ENCODE results near the gene LSM4. TPM values are rescaled to one million over a fixed set of nuclear protein-coding genes. Genes with fewer than 3 reads are reported as not detected.
A peak's percentile ranks its signal among the peaks of the same experiment; 100 is the strongest.

The LSM4 gene
- total RNA-seq, 1 donor from 2014 or later, result 73.0 TPM

DNA sequence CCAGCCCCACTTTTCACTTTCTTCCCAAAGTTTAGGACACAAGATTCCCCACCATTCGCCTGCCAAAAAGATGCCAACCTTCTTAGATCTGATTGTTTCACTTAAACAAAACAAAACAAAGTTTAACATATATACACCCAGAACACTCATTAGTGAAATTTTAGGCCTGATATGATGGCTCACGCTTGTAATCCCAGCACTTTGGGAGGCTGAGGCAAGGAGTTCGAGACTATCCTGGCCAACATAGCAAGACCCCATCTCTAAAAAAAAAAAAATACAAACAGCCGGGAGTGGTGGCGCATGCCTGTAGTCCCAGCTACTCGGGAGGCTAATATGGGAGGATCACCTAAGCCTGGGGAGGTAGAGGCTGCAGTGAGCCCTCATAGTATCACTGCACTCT lies 22.4 kb upstream of the LSM4 start:
- peaks cover 9% of the 10 kb centered on the region for H3K36me3 Mint-ChIP-seq (ENCODE audit: low read depth)
- no peaks in the 10 kb centered on the region for H3K27me3 Mint-ChIP-seq (ENCODE audit: low read depth)
- H3K4me3 Mint-ChIP-seq (ENCODE audit: unreplicated experiment), result no peak overlapping the region
- TF ChIP-seq, protein P1, sequence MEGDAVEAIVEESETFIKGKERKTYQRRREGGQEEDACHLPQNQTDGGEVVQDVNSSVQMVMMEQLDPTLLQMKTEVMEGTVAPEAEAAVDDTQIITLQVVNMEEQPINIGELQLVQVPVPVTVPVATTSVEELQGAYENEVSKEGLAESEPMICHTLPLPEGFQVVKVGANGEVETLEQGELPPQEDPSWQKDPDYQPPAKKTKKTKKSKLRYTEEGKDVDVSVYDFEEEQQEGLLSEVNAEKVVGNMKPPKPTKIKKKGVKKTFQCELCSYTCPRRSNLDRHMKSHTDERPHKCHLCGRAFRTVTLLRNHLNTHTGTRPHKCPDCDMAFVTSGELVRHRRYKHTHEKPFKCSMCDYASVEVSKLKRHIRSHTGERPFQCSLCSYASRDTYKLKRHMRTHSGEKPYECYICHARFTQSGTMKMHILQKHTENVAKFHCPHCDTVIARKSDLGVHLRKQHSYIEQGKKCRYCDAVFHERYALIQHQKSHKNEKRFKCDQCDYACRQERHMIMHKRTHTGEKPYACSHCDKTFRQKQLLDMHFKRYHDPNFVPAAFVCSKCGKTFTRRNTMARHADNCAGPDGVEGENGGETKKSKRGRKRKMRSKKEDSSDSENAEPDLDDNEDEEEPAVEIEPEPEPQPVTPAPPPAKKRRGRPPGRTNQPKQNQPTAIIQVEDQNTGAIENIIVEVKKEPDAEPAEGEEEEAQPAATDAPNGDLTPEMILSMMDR (IDR thresholded peaks at IDR 0.05), result no peak
- H3K9me3 Mint-ChIP-seq (ENCODE audit: low read depth), result no peaks in the 10 kb centered on the region
- DNase-seq (ENCODE audit: low spot score), result no peak
- no peak overlapping the region for H3K27ac Mint-ChIP-seq (ENCODE audit: unreplicated experiment)
- peaks cover 6% of the 10 kb centered on the region for H3K4me1 Mint-ChIP-seq (ENCODE audit: low read depth)

DNA sequence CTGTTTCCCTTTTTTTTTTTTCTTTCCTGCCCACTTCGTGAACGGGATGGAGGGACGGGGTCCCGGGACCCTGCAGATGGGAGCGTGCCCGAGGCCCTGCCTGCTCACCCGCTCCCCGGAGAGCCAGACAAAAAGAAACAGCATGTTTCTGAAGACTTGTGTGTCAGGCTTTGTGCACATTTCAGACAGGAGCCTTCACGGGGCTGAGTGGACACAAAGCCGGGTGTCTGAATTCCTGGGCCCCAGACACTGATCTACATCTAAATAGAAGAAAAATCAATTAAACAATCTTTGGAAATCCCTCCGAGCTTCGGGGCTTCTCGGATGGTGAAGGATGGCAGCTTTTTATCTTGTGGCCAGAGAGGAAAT lies 21.7 kb upstream of the LSM4 start:
- H3K9me3 Mint-ChIP-seq (ENCODE audit: low read depth), result no peaks in the 10 kb centered on the region
- TF ChIP-seq, protein P1 (IDR thresholded peaks at IDR 0.05), result no peak
- H3K36me3 Mint-ChIP-seq (ENCODE audit: low read depth), result peaks cover 9% of the 10 kb centered on the region
- no peak overlapping the region for H3K27ac Mint-ChIP-seq (ENCODE audit: unreplicated experiment)
- H3K4me3 Mint-ChIP-seq (ENCODE audit: unreplicated experiment), result no peak overlapping the region
- no peaks in the 10 kb centered on the region for H3K27me3 Mint-ChIP-seq (ENCODE audit: low read depth)
- H3K4me1 Mint-ChIP-seq (ENCODE audit: low read depth), result peaks cover 9% of the 10 kb centered on the region
- no peak for DNase-seq (ENCODE audit: low spot score)

DNA sequence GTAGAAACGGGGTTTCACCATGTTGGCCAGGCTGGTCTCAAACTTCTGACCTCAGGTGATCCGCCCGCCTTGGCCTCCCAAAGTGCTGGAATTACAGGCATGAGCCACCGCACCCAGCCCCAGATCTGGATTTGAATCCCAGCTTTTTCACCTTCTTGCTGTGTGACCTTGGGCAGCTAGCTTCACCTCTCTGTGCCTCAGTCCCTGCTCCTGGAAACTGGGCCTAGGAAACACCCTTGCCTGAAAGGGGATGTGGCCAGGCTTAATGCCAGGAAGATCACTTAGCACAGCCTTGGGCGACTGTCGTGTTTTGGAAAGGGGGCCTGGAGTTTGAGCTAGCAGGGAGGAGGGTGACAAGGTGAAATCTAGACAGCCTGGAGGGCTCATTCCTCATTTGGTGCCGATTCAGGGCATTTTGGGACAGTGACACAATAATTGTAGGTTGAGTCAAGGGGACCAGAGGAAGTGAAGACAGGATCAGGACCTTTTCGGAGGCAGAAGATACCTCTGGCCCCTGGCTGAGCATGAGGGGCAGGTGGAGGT lies 19.3 kb upstream of the LSM4 start:
- H3K4me3 Mint-ChIP-seq (ENCODE audit: unreplicated experiment), result no peak overlapping the region
- H3K9me3 Mint-ChIP-seq (ENCODE audit: low read depth), result no peaks in the 10 kb centered on the region
- TF ChIP-seq, protein P1 (IDR thresholded peaks at IDR 0.05), result no peak
- H3K27me3 Mint-ChIP-seq (ENCODE audit: low read depth), result no peaks in the 10 kb centered on the region
- H3K27ac Mint-ChIP-seq (ENCODE audit: unreplicated experiment), result peak overlapping the region; percentile 17
- H3K36me3 Mint-ChIP-seq (ENCODE audit: low read depth), result peaks cover 9% of the 10 kb centered on the region
- H3K4me1 Mint-ChIP-seq (ENCODE audit: low read depth), result peaks cover 10% of the 10 kb centered on the region
- DNase-seq (ENCODE audit: low spot score), result no peak

DNA sequence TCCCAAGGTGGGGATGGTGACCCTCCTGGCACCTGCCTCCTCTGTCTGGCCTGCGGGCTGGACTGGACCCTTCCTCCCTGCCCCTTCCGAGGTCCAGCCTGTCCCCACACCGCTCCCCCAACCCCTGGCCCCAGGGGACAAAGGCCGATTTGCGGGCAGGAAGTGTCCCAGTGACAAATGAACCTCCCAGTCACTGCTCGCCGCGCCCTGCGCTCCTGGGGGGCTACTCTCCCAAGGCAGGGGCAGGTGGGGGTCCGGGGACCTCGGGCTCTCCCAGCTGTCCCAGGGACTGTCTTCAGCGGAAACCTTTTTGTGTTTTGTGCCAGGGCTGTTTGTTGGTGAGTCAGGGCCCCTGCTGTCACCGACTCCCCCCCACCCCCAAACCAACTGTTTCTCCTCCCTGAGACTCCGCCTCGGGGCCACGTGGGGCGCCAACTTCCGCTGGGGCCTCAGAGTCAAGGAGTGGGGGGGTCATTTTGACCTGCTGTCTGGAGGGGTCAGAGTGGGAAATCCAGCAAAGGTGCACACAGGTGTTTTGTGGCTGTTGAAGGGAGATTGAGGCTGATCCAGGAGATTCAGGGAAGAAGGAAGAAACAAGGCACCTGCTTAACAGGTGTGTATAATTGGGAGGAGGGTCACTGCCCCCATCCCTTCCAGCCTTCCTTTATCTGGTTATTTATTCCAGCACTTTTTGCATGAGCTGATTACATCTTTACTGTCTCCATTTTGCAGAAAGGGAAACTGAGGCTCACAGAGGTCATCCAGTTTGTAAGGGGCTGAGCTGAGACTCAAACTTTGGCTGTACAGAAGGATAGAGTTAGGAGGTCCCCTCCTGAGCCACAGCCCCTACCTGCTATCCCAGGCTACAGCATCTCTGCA lies 18.4 kb upstream of the LSM4 start:
- TF ChIP-seq, protein P1 (IDR thresholded peaks at IDR 0.05), result peak; percentile 13
- DNase-seq (ENCODE audit: low spot score), result no peak
- peak overlapping the region; percentile 74 for H3K4me3 Mint-ChIP-seq (ENCODE audit: unreplicated experiment)
- H3K36me3 Mint-ChIP-seq (ENCODE audit: low read depth), result peaks cover 5% of the 10 kb centered on the region
- no peak overlapping the region for H3K27ac Mint-ChIP-seq (ENCODE audit: unreplicated experiment)
- H3K9me3 Mint-ChIP-seq (ENCODE audit: low read depth), result no peaks in the 10 kb centered on the region
- H3K4me1 Mint-ChIP-seq (ENCODE audit: low read depth), result peaks cover 10% of the 10 kb centered on the region
- no peaks in the 10 kb centered on the region for H3K27me3 Mint-ChIP-seq (ENCODE audit: low read depth)

DNA sequence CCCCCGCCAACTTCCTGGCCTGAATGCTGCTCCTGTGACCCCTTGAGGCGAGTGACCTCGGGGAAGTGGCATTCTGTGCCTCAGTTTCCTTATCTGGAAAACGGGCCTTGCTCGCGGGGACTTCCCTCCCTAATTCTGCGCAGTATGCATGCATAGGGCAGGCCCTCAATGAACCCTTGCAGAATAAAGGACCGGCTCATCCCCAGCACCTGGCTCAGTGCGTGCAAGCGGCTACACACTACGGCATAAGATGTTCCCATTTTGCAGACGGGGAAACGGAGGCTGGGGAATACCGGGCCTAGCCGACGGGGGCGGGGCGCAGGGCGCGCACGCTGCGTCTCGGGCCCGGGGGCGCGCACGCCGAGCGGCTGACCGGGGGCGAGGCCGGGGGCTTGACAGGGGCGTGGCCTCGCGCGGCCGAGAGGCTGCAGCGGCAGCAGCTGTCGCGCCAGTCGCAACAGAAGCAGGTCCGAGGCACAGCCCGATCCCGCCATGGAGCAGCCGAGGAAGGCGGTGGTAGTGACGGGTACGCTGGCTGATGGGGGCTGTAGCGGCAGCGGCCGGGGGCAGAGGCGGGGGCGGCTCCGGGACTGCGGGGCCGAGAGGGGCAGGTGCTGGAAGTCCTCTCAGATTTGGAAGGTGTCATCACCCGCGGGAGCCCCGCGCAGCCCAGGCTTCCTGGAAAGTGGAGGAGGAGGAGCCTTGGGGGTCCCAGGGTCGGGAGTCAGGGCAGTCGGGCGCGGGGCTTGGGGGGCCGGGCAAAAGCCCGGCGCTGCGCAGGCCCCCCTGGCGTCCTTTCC lies 17.5 kb upstream of the LSM4 start, which contains the start of gene PGPEP1:
Gene PGPEP1, plus strand, starts transcription at position 409 of the 800 bp plus-strand sequence. Its CDS starts 84 bp downstream, at position 493.
- Mint-ChIP-seq H3K27ac (ENCODE audit: unreplicated experiment) (peak within 1 kb of the TSS; percentile 74), H3K4me3 (ENCODE audit: unreplicated experiment) (peak within 1 kb of the TSS; percentile 74), H3K27me3 (ENCODE audit: low read depth) (no peaks in the 10 kb centered on the region), H3K4me1 (ENCODE audit: low read depth) (peaks cover 10% of the 10 kb centered on the region), H3K9me3 (ENCODE audit: low read depth) (no peaks in the 10 kb centered on the region), H3K36me3 (ENCODE audit: low read depth) (peaks cover 1% of the 10 kb centered on the region)
- no peak for DNase-seq (ENCODE audit: low spot score)
- TF ChIP-seq, protein P1 (IDR thresholded peaks at IDR 0.05), result no peak
